Thymus (tissue), 11 donors: Measurements from ENCODE around the gene UBR4. TPM values are rescaled to one million over a fixed set of nuclear protein-coding genes. Genes with fewer than 3 reads are reported as not detected.

Experiments
- DNase-seq, 9 donors: peaks; one replicate each; pipeline ENCODE4 v3.0.0-alpha.2; 2013; ENCODE audit warnings: low spot score in 9 of 9, low read depth in 6 of 9, missing footprints in 1 of 9
- H3K27ac ChIP-seq, 2 donors: one replicate each; pipeline ENCODE4 v1.5.1; 2013; ENCODE audit warnings: control low read depth in 1 of 2, low read depth in 1 of 2, low read length in 1 of 2, mild to moderate bottlenecking in 1 of 2, moderate library complexity in 1 of 2
- H3K27me3 ChIP-seq, 2 donors: one replicate each; pipeline ENCODE4 v1.5.1; 2013; ENCODE audit warnings: low read length in 1 of 2; ENCODE audit not compliant: control insufficient read depth in 2 of 2, insufficient read depth in 1 of 2
- H3K36me3 ChIP-seq, 2 donors: one replicate each; pipeline ENCODE4 v1.5.1; 2013; ENCODE audit warnings: low read length in 1 of 2, mild to moderate bottlenecking in 1 of 2, moderate library complexity in 1 of 2; ENCODE audit not compliant: control insufficient read depth in 2 of 2, insufficient read depth in 2 of 2
- H3K4me1 ChIP-seq, 2 donors: one replicate each; pipeline ENCODE4 v1.5.1; 2013; ENCODE audit warnings: low read length in 2 of 2; ENCODE audit not compliant: control insufficient read depth in 2 of 2, insufficient read depth in 2 of 2
- H3K4me3 ChIP-seq, 2 donors: one replicate each; pipeline ENCODE4 v1.5.1; 2013; ENCODE audit warnings: low read length in 2 of 2, control low read depth in 1 of 2, mild to moderate bottlenecking in 1 of 2
- H3K9me3 ChIP-seq, 2 donors: one replicate each; pipeline ENCODE4 v1.5.1; 2013; ENCODE audit warnings: low read length in 1 of 2, mild to moderate bottlenecking in 1 of 2; ENCODE audit not compliant: control insufficient read depth in 2 of 2, insufficient read depth in 1 of 2
- WGBS: extraction: QIAGEN DNeasy Blood & Tissue Kit; methylation state at CpG from one replicate; pipeline ENCODE4 v1.1.7; 2013; 5-methylcytosine and 5-hydroxymethylcytosine counted together
- polyA plus RNA-seq: library from polyadenylated mRNA; stranded (reverse); fragments of 200-250 nt; gene quantifications from one replicate; pipeline ENCODE4 v1.2.3, GENCODE V29; 2013
- total RNA-seq: library from RNA; stranded (reverse); fragments of 120-200 nt; gene quantifications from one replicate; pipeline ENCODE4 v1.2.4, GENCODE V29; 2013
- donor health status: healthy.

UBR4 gene
- total and polyA plus RNA-seq, 2 donors, result 38.3 to 165 TPM

DNA sequence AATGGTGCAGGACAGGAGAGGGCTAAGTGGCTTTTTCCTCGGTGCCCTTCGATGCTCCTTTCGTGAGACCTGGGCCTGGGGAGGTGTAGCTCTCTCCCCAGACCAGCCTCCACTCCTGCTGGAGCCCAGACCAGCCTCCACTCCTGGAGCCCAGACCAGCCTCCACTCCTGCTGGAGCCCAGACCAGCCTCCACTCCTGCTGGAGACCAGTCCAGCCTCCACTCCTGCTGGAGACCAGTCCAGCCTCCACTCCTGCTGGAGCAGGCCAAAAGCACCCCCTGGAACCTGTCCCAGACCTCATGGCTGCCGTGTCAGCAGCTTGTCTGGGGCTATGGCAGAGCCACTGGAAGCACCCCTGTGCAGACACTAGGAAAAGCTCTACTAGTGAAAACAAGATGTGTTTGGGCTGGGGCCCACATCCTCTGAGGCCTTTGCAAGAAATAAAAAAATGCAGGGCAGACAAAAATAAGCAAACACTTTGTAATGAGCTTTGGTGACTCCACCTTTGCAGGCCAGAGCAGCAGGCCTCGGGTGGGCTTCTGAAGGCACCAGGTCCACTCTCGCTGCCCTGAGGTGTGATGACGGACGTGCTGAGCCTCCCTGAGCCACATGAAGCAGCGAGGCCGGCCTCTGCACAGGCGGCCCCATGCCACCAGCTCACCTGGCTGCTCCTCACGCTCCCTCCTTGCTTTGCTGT is 137.6 kb downstream of the UBR4 start:
- no peaks in the 10 kb centered on the region for H3K9me3 ChIP-seq
- DNase-seq, result no peak
- 93% methylated on average over 12 of the region's 12 CpGs for WGBS
- H3K27me3 ChIP-seq, result peaks cover 0 to 11% of the 10 kb centered on the region in 2 donors
- H3K27ac ChIP-seq, result no peak overlapping the region
- peaks cover 3 to 40% of the 10 kb centered on the region in 2 donors for H3K4me1 ChIP-seq
- no peak overlapping the region for H3K4me3 ChIP-seq
- H3K36me3 ChIP-seq, result peaks cover 50 to 51% of the 10 kb centered on the region in 2 donors

DNA sequence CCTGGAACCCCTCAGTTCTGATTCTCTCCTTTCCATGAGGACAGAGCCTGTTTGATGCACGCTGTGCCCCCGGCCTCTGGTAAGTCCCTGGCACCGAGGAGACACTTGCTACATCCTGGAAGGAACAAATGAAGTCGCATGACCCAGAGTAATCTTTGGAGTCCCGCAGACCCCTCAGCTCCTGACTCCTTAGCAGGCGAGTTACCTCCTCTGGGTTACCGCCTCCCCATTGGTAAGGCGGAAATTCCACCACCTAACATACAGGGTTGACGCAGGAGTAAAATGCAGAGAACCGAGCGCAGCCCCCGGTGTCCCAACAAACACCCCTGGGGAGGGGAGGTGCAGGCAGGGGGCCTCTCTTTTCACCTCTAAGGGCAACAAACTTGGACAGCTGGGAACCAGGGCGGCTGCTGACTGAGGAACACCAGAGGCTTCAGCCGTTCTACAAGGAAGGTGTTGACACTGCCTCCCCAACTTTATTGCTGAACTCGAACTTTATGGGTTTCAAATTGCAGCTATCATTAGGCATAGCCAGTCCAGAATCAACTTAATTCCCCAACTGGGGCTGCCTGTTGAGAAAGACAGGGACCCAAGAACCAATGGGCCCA is 138.3 kb downstream of the UBR4 start:
- peaks cover 44 to 45% of the 10 kb centered on the region in 2 donors for H3K36me3 ChIP-seq
- WGBS, result 88% methylated on average over 15 of the region's 15 CpGs

DNA sequence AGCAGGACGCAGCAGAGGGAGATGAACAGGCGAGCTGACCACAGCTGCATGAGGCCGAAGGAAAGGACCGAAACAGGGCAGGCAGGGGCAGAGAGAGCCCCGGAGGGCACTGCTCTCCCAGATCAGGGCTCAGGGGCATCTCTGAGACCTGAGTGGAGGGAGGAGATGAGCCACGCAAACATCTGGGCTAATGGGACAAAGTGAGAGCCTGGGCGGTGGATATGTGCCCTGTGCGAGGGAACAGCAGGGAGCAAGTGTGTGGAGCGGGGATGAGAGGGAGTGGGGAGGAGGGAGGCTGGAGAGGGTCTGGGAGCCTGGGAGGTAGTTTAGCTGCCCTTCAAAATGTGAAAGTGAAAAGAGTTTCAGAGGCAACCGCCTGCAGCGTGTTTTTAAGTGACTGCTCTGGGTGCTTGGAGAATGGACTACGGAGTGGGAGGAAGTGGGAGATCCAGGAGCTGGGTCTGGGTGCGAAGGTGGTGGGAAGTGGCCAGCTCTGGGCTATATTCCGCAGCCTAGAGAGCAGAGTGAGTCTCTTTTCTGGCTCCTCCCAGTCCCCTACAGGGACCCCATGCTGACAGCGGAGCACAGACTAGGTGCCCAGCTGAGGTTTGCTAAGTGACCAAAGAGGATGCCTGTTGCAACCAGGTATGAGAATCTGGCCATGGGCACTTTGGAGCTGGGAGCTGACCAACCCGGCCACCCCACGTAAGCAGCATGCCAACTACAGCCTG is 139.0 kb downstream of the UBR4 start:
- Histone ChIP-seq H3K36me3 (peaks cover 37 to 38% of the 10 kb centered on the region in 2 donors), H3K27me3 (peaks cover 0 to 16% of the 10 kb centered on the region in 2 donors), H3K4me1 (peaks cover 3 to 37% of the 10 kb centered on the region in 2 donors), H3K4me3 (no peak overlapping the region), H3K9me3 (no peaks in the 10 kb centered on the region), H3K27ac (no peak overlapping the region)
- no peak for DNase-seq
- 90% methylated on average over 17 of the region's 17 CpGs for WGBS

More for the DNA sequence above, 138.3 kb downstream of the UBR4 start:
- Histone ChIP-seq H3K9me3 (no peaks in the 10 kb centered on the region), H3K4me3 (no peak overlapping the region), H3K27ac (no peak overlapping the region), H3K4me1 (peaks cover 3 to 40% of the 10 kb centered on the region in 2 donors), H3K27me3 (peaks cover 0 to 15% of the 10 kb centered on the region in 2 donors)
- no peak for DNase-seq

DNA sequence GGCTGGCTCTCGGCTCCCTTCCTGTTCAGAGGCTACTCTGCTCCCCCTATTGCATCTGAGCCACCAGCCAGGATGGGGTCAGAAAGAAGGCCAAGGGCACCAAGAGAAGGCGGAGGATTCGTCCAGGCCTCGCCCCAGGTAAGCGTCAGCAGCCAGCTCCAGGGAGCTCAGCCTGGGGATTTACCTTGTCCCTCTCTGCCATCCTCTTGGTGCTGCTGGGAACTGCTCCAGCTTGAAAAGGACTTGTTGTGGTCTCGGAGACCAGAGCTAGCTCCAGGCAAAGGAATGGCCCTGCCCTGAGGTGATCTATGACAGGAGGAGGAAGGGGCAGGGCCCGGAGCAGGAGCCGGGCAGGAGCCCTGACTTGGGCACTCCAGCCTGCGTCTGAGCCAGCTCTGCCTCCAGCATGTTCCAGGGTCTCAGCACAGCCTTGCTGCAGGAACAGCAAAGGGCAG is 139.8 kb downstream of the UBR4 start:
- H3K4me3 ChIP-seq, result no peak overlapping the region
- peaks cover 0 to 18% of the 10 kb centered on the region in 2 donors for H3K27me3 ChIP-seq
- H3K9me3 ChIP-seq, result no peaks in the 10 kb centered on the region
- DNase-seq, result no peak
- peaks cover 29 to 30% of the 10 kb centered on the region in 2 donors for H3K36me3 ChIP-seq
- no peak overlapping the region for H3K27ac ChIP-seq
- peaks cover 3 to 33% of the 10 kb centered on the region in 2 donors for H3K4me1 ChIP-seq
- 83% methylated on average over 9 of the region's 9 CpGs for WGBS

DNA sequence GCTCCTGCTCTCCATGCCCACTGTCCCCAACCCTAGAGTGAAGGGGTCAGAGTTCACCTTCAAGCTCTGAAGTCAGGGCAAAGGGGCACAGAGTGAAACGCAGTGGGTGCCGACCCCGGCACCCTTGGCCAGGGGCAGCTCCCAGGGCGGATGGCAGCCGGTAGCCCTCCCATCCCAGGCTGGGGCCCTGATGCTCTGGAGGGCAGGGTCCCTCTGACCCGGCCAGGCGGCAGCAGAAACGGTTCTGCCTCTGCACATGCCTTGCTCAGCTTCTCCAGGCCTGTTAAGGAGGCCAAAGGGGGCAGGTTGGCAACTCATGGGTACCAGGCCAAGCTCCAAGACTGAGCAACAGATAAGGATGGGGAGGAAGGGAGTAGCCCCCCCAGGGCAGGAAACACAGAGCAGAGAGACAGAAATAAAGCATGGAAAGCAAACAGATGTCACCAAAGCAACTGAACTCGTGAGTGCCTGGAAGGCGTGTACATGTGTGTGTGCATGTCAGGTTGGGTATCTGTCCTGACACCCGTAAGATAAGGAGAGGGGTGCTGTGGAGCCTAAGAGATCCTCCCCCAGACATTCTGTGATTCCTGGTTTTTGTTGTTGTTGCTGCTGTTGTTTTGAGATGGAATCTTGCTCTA is 141.3 kb downstream of the UBR4 start:
- no peaks in the 10 kb centered on the region for H3K9me3 ChIP-seq
- H3K27ac ChIP-seq, result no peak overlapping the region
- 90% methylated on average over 11 of the region's 11 CpGs for whole genome bisulfite sequencing
- DNase-seq, result no peak
- peaks cover 0 to 18% of the 10 kb centered on the region in 2 donors for H3K4me1 ChIP-seq
- H3K27me3 ChIP-seq, result peaks cover 0 to 18% of the 10 kb centered on the region in 2 donors
- peaks cover 15% of the 10 kb centered on the region in 2 donors for H3K36me3 ChIP-seq
- H3K4me3 ChIP-seq, result no peak overlapping the region

DNA sequence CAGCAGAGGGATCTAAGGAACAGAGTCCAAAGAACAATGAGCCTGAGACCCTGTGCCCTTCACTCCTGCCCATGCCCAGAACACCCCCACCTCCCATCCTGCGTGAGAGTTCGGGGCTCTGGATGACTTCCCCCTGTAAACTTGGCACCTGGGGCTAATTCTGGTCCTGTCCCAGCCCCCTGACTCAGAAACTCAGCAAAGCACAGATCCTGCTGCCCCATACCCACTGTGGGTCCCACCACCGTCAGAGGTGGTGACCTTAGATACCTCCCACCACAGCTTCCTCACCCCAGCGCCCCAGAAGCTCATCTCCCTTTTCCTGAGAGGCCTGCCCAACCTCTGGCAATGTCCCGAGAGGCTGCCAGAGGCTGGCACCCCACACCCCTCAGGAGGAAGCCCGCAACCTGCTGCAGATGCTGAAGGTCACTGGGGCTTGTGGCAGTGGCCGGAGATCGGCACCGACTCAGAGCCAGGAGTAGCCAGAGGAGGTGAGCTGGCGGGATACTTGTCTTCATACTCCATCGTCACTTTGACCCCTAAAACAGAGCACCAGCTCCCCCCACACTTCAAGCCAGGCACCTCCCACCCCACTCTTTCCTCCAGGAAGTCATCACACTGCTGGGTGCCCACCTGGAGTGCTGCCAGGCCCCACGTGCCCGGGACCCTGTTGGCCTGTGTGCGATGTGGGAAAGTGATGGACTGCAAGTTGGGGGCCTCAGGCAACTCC is 142.0 kb downstream of the UBR4 start:
- DNase-seq, result no peak
- Histone ChIP-seq H3K4me3 (no peak overlapping the region), H3K4me1 (peaks cover 0 to 13% of the 10 kb centered on the region in 2 donors), H3K27ac (no peak overlapping the region), H3K27me3 (peaks cover 0 to 18% of the 10 kb centered on the region in 2 donors), H3K36me3 (peaks cover 8% of the 10 kb centered on the region in 2 donors), H3K9me3 (no peaks in the 10 kb centered on the region)
- WGBS, result 69% methylated on average over 14 of the region's 14 CpGs

DNA sequence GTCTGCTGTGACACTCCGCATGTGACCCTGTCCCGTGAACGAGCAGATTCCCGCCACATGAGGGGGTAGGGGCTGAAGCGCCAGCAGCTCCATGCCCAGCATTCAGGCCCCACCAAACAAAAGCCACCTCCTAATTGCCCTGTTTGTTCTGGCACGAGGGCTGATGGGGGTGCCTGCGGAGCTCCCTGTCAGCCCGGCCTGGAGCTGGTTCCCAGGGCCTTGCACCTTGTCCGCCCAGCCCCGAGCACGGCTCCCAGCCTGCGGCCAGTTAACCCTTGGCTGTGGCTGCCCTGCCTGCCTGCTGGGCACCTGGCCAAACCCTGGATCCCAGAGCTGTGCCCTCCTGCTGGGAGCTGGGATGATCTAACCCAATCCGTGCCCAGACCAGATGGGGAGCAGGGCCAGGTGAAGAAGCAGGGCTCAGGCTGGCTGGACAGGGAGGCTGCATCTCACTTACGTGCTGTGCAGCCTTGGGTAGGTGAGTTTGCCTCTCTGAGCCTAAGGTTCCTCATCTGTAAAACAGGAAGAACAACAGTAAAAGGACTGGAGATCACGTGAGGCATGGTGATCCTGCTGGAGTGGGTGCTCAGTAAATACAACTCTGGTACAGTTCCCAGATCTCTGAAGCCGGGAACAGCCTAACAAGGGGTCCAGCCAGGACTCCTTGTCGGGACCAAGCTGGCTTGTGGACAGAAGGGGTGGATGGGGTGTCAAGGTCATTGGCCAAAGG is 142.7 kb downstream of the UBR4 start:
- 76% methylated on average over 17 of the region's 17 CpGs for WGBS
- H3K27me3 ChIP-seq, result peaks cover 0 to 18% of the 10 kb centered on the region in 2 donors
- DNase-seq, result no peak
- peaks cover 0 to 6% of the 10 kb centered on the region in 2 donors for H3K4me1 ChIP-seq
- H3K27ac ChIP-seq, result no peak overlapping the region
- no peak overlapping the region for H3K4me3 ChIP-seq
- H3K9me3 ChIP-seq, result peaks cover 0 to 4% of the 10 kb centered on the region in 2 donors
- peaks cover under 1 to 1% of the 10 kb centered on the region in 2 donors for H3K36me3 ChIP-seq

DNA sequence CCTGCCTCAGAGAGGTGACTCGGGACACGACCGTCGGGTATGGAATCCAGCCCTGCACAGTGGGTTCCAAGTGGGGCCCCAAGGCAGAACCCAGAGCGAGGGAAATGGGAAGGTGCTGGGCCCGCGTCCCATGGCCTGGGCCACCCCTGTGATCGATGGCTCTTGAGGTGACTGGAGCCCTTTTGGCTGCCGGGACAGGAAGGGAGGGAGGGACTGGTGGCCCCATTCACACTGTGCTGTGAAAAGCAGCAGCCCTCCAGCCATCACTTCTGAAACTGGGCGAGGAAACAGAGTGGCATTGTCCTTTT is 143.2 kb downstream of the UBR4 start:
- H3K27me3 ChIP-seq, result peaks cover 0 to 18% of the 10 kb centered on the region in 2 donors
- H3K4me3 ChIP-seq, result no peak overlapping the region
- H3K9me3 ChIP-seq, result peaks cover 0 to 8% of the 10 kb centered on the region in 2 donors
- no peak overlapping the region for H3K27ac ChIP-seq
- 77% methylated on average over 10 of the region's 10 CpGs for WGBS
- DNase-seq, result no peak
- no peaks in the 10 kb centered on the region for H3K36me3 ChIP-seq
- H3K4me1 ChIP-seq, result peaks cover 0 to 6% of the 10 kb centered on the region in 2 donors
